HG03378 (cell line): Measurements from ENCODE around the gene SPIRE1.
"Not testable (repeated sequence)": the region's sequence is repeated elsewhere in the genome, so short reads cannot be mapped to it uniquely, and the experiment has no call there.

Experiments used
- ATAC-seq: cut with Tn5 transposase; IDR thresholded peaks from one replicate; pipeline ENCODE4 v1.9.1; 2021; ENCODE audit warnings: mild to moderate bottlenecking, moderate library complexity; ENCODE audit not compliant: unreplicated experiment

SPIRE1 gene

GRCh38 chr18:12423820-12424219, 234.1 kb downstream of the SPIRE1 start:
- ATAC-seq, result no peak

- ATAC-seq, result no peak
Measured at GRCh38 chr18:12423393-12423792, 234.5 kb downstream of the SPIRE1 start.

- ATAC-seq, result no peak
Measured at GRCh38 chr18:12422936-12423335, 235.0 kb downstream of the SPIRE1 start.

GRCh38 chr18:12421732-12422131, 236.2 kb downstream of the SPIRE1 start:
- no peak for ATAC-seq

GRCh38 chr18:12420821-12421421, 237.0 kb downstream of the SPIRE1 start:
- ATAC-seq, result no peak

- no peak for ATAC-seq
Measured at GRCh38 chr18:12417687-12418086, 240.2 kb downstream of the SPIRE1 start.

- no peak for ATAC-seq
Measured at GRCh38 chr18:12416098-12416729, 241.7 kb downstream of the SPIRE1 start.

- ATAC-seq, result no peak
Measured at GRCh38 chr18:12411456-12411855, 246.5 kb downstream of the SPIRE1 start.

GRCh38 chr18:12410747-12411146, 247.2 kb downstream of the SPIRE1 start:
- ATAC-seq, result not testable (repeated sequence)

- ATAC-seq, result no peak
Measured at GRCh38 chr18:12410081-12410481, 247.8 kb downstream of the SPIRE1 start.

- no peak for ATAC-seq
Measured at GRCh38 chr18:12409469-12409868, 248.4 kb downstream of the SPIRE1 start.

GRCh38 chr18:12408247-12408869, 249.5 kb downstream of the SPIRE1 start:
- no peak for ATAC-seq

GRCh38 chr18:12406371-12407111, 251.4 kb downstream of the SPIRE1 start:
- ATAC-seq, result no peak

GRCh38 chr18:12405066-12405465, 252.8 kb downstream of the SPIRE1 start:
- no peak for ATAC-seq

GRCh38 chr18:12403601-12404506, 254.1 kb downstream of the SPIRE1 start:
- no peak for ATAC-seq

GRCh38 chr18:12401881-12402280, 256.0 kb downstream of the SPIRE1 start:
- no peak for ATAC-seq

- no peak for ATAC-seq
Measured at GRCh38 chr18:12399231-12399630, 258.7 kb downstream of the SPIRE1 start.

GRCh38 chr18:12398625-12399024, 259.3 kb downstream of the SPIRE1 start:
- ATAC-seq, result no peak

- ATAC-seq, result no peak
Measured at GRCh38 chr18:12397793-12398192, 260.1 kb downstream of the SPIRE1 start.

GRCh38 chr18:12397254-12397653, 260.7 kb downstream of the SPIRE1 start:
- no peak for ATAC-seq
